PC-3 (cell line): ENCODE measurements around the gene SLC1A2.

Experiments
- EZH2 ChIP-seq: fragments of 300-600 bp; sonication (generic); IDR thresholded peaks from one replicate; pipeline ENCODE4 v1.6.1; 2017; ENCODE audit warnings: antibody characterized with exemption, mild to moderate bottlenecking, low read length; ENCODE audit not compliant: unreplicated experiment
- EZH2phosphoT487 ChIP-seq: fragments of 300-600 bp; sonication (generic); IDR thresholded peaks from 2 replicates; pipeline ENCODE4 v1.6.1; 2018; ENCODE audit warnings: mild to moderate bottlenecking, antibody characterized with exemption, low read length, borderline replicate concordance
- TF ChIP-seq, protein P1 (sequence below): fragments of 300-600 bp; sonication (generic); conservative IDR thresholded peaks from 2 replicates; pipeline ENCODE4 v1.5.1; 2017; ENCODE audit warnings: antibody characterized with exemption, low read depth, mild to moderate bottlenecking, low read length

DNA sequence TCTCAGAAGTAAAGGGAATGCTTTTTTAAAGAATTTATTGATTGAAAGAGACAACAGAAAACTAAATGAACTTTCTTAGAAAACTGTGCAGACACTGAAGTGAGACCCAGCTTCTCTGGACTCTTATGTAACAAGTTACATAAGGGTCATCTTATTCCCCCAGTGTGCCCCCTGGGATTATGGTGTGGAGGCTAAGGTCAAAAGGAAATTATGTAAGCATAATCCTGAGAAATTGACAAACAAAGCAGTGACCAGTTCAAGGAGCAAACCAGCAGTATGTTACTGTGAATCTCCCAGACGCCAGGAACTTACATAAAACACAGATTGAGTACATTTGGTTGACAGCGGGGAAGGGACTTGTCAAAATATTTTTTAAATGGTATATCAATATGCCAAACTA is 78.6 kb downstream of the SLC1A2 start:
- TF ChIP-seq, protein P1, sequence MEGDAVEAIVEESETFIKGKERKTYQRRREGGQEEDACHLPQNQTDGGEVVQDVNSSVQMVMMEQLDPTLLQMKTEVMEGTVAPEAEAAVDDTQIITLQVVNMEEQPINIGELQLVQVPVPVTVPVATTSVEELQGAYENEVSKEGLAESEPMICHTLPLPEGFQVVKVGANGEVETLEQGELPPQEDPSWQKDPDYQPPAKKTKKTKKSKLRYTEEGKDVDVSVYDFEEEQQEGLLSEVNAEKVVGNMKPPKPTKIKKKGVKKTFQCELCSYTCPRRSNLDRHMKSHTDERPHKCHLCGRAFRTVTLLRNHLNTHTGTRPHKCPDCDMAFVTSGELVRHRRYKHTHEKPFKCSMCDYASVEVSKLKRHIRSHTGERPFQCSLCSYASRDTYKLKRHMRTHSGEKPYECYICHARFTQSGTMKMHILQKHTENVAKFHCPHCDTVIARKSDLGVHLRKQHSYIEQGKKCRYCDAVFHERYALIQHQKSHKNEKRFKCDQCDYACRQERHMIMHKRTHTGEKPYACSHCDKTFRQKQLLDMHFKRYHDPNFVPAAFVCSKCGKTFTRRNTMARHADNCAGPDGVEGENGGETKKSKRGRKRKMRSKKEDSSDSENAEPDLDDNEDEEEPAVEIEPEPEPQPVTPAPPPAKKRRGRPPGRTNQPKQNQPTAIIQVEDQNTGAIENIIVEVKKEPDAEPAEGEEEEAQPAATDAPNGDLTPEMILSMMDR: no peak
- TF ChIP-seq EZH2 (no peak), EZH2phosphoT487 (no peak)
